ENCODE results near the gene KRTAP5-7.
"Not testable (repeated sequence)": the region's sequence is repeated elsewhere in the genome, so short reads cannot be mapped to it uniquely, and the experiment has no call there.

Gene KRTAP5-7

GRCh38 chr11:71532036-71532610, 5.1 kb downstream of the KRTAP5-7 start:
- no peak for DNase-seq (ENCODE audit: low read depth in 4 of 4, low spot score in 1 of 4)

GRCh38 chr11:71534711-71535608, 7.9 kb downstream of the KRTAP5-7 start:
- not testable (repeated sequence) for DNase-seq (ENCODE audit: low read depth in 4 of 4, low spot score in 1 of 4)

- no peak for DNase-seq (ENCODE audit: low read depth in 4 of 4, low spot score in 1 of 4)
Observed at GRCh38 chr11:71535825-71536224, 8.8 kb downstream of the KRTAP5-7 start.

GRCh38 chr11:71537537-71537936, 10.5 kb downstream of the KRTAP5-7 start:
- DNase-seq (ENCODE audit: low read depth in 4 of 4, low spot score in 1 of 4) = no peak

GRCh38 chr11:71537977-71538665, 11.1 kb downstream of the KRTAP5-7 start, which contains the start of gene KRTAP5-8:
KRTAP5-8 (plus strand) TSS chr11:71538025; CDS start chr11:71538056, 31 bp downstream.
- not testable (repeated sequence) for DNase-seq (ENCODE audit: low read depth in 4 of 4, low spot score in 1 of 4)

- no peak for DNase-seq (ENCODE audit: low read depth in 4 of 4, low spot score in 1 of 4)
Observed at GRCh38 chr11:71538666-71538990, 11.6 kb downstream of the KRTAP5-7 start.

GRCh38 chr11:71539017-71539416, 11.9 kb downstream of the KRTAP5-7 start:
- DNase-seq (ENCODE audit: low read depth in 4 of 4, low spot score in 1 of 4) = no peak

- DNase-seq (ENCODE audit: low read depth in 4 of 4, low spot score in 1 of 4) = not testable (repeated sequence)
Observed at GRCh38 chr11:71539971-71540370, 12.9 kb downstream of the KRTAP5-7 start.

GRCh38 chr11:71540521-71541304, 13.6 kb downstream of the KRTAP5-7 start:
- DNase-seq (ENCODE audit: low read depth in 4 of 4, low spot score in 1 of 4) = not testable (repeated sequence)

GRCh38 chr11:71542382-71542781, 15.3 kb downstream of the KRTAP5-7 start:
- DNase-seq (ENCODE audit: low read depth in 4 of 4, low spot score in 1 of 4) = no peak

GRCh38 chr11:71542879-71543777, 16.1 kb downstream of the KRTAP5-7 start:
- DNase-seq (ENCODE audit: low read depth in 4 of 4, low spot score in 1 of 4) = no peak

- DNase-seq (ENCODE audit: low read depth in 4 of 4, low spot score in 1 of 4) = no peak
Observed at GRCh38 chr11:71543866-71544265, 16.8 kb downstream of the KRTAP5-7 start.

- DNase-seq (ENCODE audit: low read depth in 4 of 4, low spot score in 1 of 4) = no peak
Observed at GRCh38 chr11:71544525-71545214, 17.6 kb downstream of the KRTAP5-7 start.

- no peak for DNase-seq (ENCODE audit: low read depth in 4 of 4, low spot score in 1 of 4)
Observed at GRCh38 chr11:71545405-71545966, 18.4 kb downstream of the KRTAP5-7 start.

- DNase-seq (ENCODE audit: low read depth in 4 of 4, low spot score in 1 of 4) = no peak
Observed at GRCh38 chr11:71548120-71548519, 21.1 kb downstream of the KRTAP5-7 start, which contains the start of gene KRTAP5-9. KRTAP5-9 (plus strand) TSS chr11:71548420; CDS start chr11:71548658, 238 bp downstream.

GRCh38 chr11:71548716-71549151, 21.7 kb downstream of the KRTAP5-7 start:
- no peak for DNase-seq (ENCODE audit: low read depth in 4 of 4, low spot score in 1 of 4)

GRCh38 chr11:71551711-71552110, 24.6 kb downstream of the KRTAP5-7 start:
- DNase-seq (ENCODE audit: low read depth in 4 of 4, low spot score in 1 of 4) = no peak

GRCh38 chr11:71554996-71555395, 27.9 kb downstream of the KRTAP5-7 start:
- no peak for DNase-seq (ENCODE audit: low read depth in 4 of 4, low spot score in 1 of 4)

GRCh38 chr11:71555508-71555907, 28.4 kb downstream of the KRTAP5-7 start:
- no peak for DNase-seq (ENCODE audit: low read depth in 4 of 4, low spot score in 1 of 4)

Data from stimulated activated CD4-positive, alpha-beta T cell treated with anti-CD3 and anti-CD28 coated beads, Interleukin-1b, Interleukin-23, amount 100 ng/mL, for 24 hours (primary cell).